RWPE2 (cell line): Measurements from ENCODE around the gene SLC5A4.

ENCODE experiments used
- ATAC-seq: fragments of 200-7000 bp; cut with Tn5 transposase; 3 replicates; pipeline ENCODE4 v1.9.1; 2021; ENCODE audit warnings: low read depth
- DNase-seq: peaks from one replicate; pipeline ENCODE4 v3.0.0-alpha.2; 2020; ENCODE audit warnings: low spot score
- H3K27ac ChIP-seq: fragments of 450-650 bp; 2 replicates; pipeline ENCODE4 v1.5.1; 2017; ENCODE audit warnings: mild to moderate bottlenecking; ENCODE audit not compliant: poor library complexity, severe bottlenecking
- H3K27me3 ChIP-seq: fragments of 250-450 bp; sonication (Bioruptor Pico); 2 replicates; pipeline ENCODE4 v1.5.1; 2021; ENCODE audit warnings: mild to moderate bottlenecking, moderate library complexity; ENCODE audit not compliant: insufficient read depth, poor library complexity, severe bottlenecking
- H3K36me3 ChIP-seq: fragments of 250-450 bp; sonication (Bioruptor Pico); 2 replicates; pipeline ENCODE4 v1.5.1; 2020; ENCODE audit warnings: low read depth, mild to moderate bottlenecking, moderate library complexity
- H3K4me1 ChIP-seq: fragments of 250-450 bp; sonication (Bioruptor Pico); 2 replicates; pipeline ENCODE4 v1.5.1; 2021; ENCODE audit warnings: mild to moderate bottlenecking, moderate library complexity; ENCODE audit not compliant: insufficient read depth, poor library complexity, severe bottlenecking
- H3K4me3 ChIP-seq: fragments of 250-450 bp; sonication (Bioruptor Pico); 2 replicates; pipeline ENCODE4 v1.5.1; 2021; ENCODE audit warnings: mild to moderate bottlenecking, moderate library complexity; ENCODE audit not compliant: severe bottlenecking
- H3K9me3 ChIP-seq: fragments of 250-450 bp; sonication (Bioruptor Pico); 2 replicates; pipeline ENCODE4 v1.5.1; 2021; ENCODE audit warnings: mild to moderate bottlenecking, moderate library complexity; ENCODE audit not compliant: severe bottlenecking
- CTCF ChIP-seq: fragments of 450-650 bp; IDR thresholded peaks from one replicate; pipeline ENCODE4 v1.5.1; 2017; ENCODE audit warnings: mild to moderate bottlenecking, moderate library complexity; ENCODE audit not compliant: poor library complexity, severe bottlenecking

The SLC5A4 gene

GRCh38 chr22:32236970-32237369 lies 18.2 kb downstream of the SLC5A4 start:
- Histone ChIP-seq H3K9me3 (no peaks in the 10 kb centered on the region), H3K4me3 (no peak overlapping the region), H3K36me3 (peaks cover 20% of the 10 kb centered on the region), H3K4me1 (no peaks in the 10 kb centered on the region), H3K27ac (no peak overlapping the region), H3K27me3 (no peaks in the 10 kb centered on the region)
- no peak for TF ChIP-seq CTCF
- no peak for DNase-seq
- ATAC-seq: no peak

GRCh38 chr22:32233091-32233490 lies 22.1 kb downstream of the SLC5A4 start:
- no peak for DNase-seq

DNA sequence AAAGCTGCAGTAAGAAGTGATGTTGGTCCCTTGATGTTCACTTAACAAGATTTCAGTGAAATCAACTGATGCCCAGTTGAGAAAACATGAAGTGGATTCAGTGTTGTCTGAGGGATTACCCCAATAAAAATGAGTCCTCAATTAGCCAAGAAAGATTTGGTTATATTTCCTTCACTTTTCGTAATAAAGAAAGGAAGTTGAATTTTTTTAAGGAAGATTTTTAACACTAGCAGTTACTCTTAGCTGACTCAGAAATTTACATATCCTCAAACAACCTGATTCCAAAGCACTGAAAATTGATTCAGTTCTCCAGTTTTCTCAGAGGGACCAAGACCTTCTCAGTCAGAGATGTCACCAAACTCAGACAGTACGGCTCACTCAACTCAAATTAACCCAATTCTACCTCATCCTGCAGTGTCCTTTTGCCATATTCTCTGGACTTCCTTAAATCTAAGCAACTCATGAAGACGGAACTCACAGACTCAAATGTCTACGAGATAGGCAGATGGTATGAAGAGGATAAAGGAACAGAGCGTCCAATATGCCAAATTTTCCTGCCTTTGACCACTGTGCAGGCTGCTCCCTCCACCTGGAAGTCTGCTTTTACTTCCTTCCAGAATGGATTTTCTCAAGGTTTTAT lies 22.8 kb downstream of the SLC5A4 start:
- Histone ChIP-seq H3K4me3 (no peak overlapping the region), H3K27me3 (no peaks in the 10 kb centered on the region), H3K4me1 (no peaks in the 10 kb centered on the region), H3K9me3 (no peaks in the 10 kb centered on the region), H3K27ac (no peak overlapping the region), H3K36me3 (peaks cover 31% of the 10 kb centered on the region)
- ATAC-seq: no peak
- TF ChIP-seq CTCF: no peak
- no peak for DNase-seq

More at GRCh38 chr22:32233091-32233490, 22.1 kb downstream of the SLC5A4 start:
- Histone ChIP-seq H3K27me3 (no peaks in the 10 kb centered on the region), H3K9me3 (no peaks in the 10 kb centered on the region), H3K4me1 (no peaks in the 10 kb centered on the region), H3K36me3 (peaks cover 29% of the 10 kb centered on the region), H3K4me3 (no peak overlapping the region), H3K27ac (no peak overlapping the region)
- no peak for ATAC-seq
- no peak for TF ChIP-seq CTCF

DNA sequence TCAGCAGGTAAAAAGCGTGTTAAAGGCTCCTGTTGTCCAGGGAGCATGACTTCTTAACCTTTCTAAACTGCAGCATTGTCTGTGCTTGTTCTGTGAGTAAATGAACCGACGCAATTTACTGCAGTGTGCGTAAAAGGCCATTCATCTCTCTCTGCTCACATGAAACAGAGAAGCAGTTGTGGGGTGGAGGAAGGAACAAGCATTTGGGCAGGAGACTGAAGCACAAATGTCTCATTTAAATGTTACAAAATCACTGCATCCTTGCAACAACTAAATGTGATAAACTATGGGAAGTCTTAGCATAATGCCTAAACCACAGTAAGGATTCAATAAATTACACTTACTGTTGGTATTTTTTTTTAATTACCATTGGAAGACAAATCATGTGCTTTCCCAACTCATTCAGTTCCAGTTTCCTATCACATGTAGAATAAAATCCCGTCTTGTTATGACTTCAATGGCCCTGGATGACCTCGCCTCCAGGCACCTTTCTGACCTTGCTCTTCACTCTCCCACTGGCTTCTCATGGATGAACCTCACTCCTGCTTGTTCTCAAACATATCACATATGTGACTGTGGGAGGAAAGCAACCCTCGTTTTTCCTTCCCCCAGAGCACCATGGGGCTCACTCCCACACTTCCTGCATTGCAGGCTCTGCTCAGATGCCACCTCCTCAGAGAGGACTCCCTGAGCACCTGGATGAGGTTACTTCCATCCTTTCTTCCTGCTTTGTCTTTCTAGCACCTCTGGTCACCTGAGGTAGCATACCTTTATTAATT lies 28.6 kb downstream of the SLC5A4 start:
- DNase-seq (no peak), ATAC-seq (no peak)
- no peak overlapping the region for H3K27ac ChIP-seq
- H3K4me1 ChIP-seq: no peaks in the 10 kb centered on the region
- H3K9me3 ChIP-seq: no peaks in the 10 kb centered on the region
- H3K36me3 ChIP-seq: peaks cover 43% of the 10 kb centered on the region
- H3K4me3 ChIP-seq: no peak overlapping the region
- no peak for TF ChIP-seq CTCF
- no peaks in the 10 kb centered on the region for H3K27me3 ChIP-seq

DNA sequence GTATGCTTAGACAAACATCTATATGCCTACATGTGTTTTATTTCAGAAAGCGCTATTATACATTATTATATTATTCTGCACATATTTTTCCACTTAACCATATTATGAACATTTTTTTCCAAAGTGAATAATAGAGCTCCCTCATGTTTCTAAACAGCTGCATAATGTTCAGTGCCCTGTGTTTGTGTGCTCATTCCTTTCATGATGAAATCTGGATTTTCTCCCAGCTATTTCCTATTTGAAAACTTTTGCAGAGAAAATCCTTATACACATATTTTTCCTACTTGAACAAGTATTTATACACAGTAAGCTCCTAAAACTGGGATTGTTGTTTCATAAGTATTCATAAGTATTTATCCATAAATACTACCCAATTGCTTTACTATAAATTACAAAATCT lies 32.2 kb downstream of the SLC5A4 start:
- peaks cover 34% of the 10 kb centered on the region for H3K36me3 ChIP-seq
- no peak overlapping the region for H3K4me3 ChIP-seq
- no peak for ATAC-seq
- no peaks in the 10 kb centered on the region for H3K27me3 ChIP-seq
- H3K9me3 ChIP-seq: no peaks in the 10 kb centered on the region
- no peak for TF ChIP-seq CTCF
- no peaks in the 10 kb centered on the region for H3K4me1 ChIP-seq
- H3K27ac ChIP-seq: no peak overlapping the region
- DNase-seq: no peak
